Astrocyte of the cerebellum (primary cell): Measurements from ENCODE around the gene GUCD1.

Experiments
- DNase-seq: peaks from one replicate; pipeline ENCODE4 v3.0.0-alpha.2; 2011; ENCODE audit warnings: low read depth
- H3K4me3 ChIP-seq: 2 replicates; pipeline ENCODE4 v1.5.1; 2011; ENCODE audit warnings: mild to moderate bottlenecking, low read depth, low read length, moderate library complexity
- CTCF ChIP-seq: IDR thresholded peaks from 2 replicates; pipeline ENCODE4 v1.5.1; 2012; ENCODE audit warnings: low read length, low read depth, moderate library complexity, mild to moderate bottlenecking; ENCODE audit errors: missing control alignments
- in situ Hi-C: cut with HindIII; loops from 2 replicates; pipeline ENCODE4 v1.10.0; 2017; ENCODE audit warnings: low sequenced_read_pairs

Gene GUCD1

GRCh38 chr22:24548812-24549211, 6.1 kb downstream of the GUCD1 start:
- in situ Hi-C loops, result no loop called here
- no peak for TF ChIP-seq CTCF
- H3K4me3 ChIP-seq, result no peak overlapping the region
- no peak for DNase-seq

- no peak for TF ChIP-seq CTCF
- in situ Hi-C loops, result no loop called here
- H3K4me3 ChIP-seq, result no peak overlapping the region
- DNase-seq, result no peak
These were observed 11.2 kb downstream of the GUCD1 start for GRCh38 chr22:24543679-24544243.

- no peak for DNase-seq
- in situ Hi-C loops, result no loop called here
- H3K4me3 ChIP-seq, result no peak overlapping the region
- no peak for TF ChIP-seq CTCF
These were observed 11.7 kb downstream of the GUCD1 start for GRCh38 chr22:24543185-24543601.

GRCh38 chr22:24542641-24543040, 12.3 kb downstream of the GUCD1 start:
- no peak overlapping the region for H3K4me3 ChIP-seq
- no peak for TF ChIP-seq CTCF
- in situ Hi-C loops, result no loop called here
- no peak for DNase-seq

GRCh38 chr22:24541681-24542515, 13.0 kb downstream of the GUCD1 start:
- TF ChIP-seq CTCF, result no peak
- in situ Hi-C loops, result no loop called here

GRCh38 chr22:24540470-24540869, 14.5 kb downstream of the GUCD1 start:
- TF ChIP-seq CTCF, result no peak
- H3K4me3 ChIP-seq, result no peak overlapping the region
- no peak for DNase-seq
- in situ Hi-C loops, result no loop called here

More at GRCh38 chr22:24541681-24542515, 13.0 kb downstream of the GUCD1 start:
- no peak for DNase-seq
- no peak overlapping the region for H3K4me3 ChIP-seq
